Neuronal stem cell (in vitro differentiated cells): ENCODE results near the gene FUT7.

Experiments
- DNase-seq: peaks from one replicate; pipeline ENCODE4 v3.0.0-alpha.2; 2013; ENCODE audit warnings: low spot score
- H2AFZ ChIP-seq: one replicate; pipeline ENCODE4 v1.6.1; 2013; ENCODE audit warnings: mild to moderate bottlenecking, low read length, inconsistent platforms
- H2AK5ac ChIP-seq: 2 replicates; pipeline ENCODE4 v1.6.1; 2013; ENCODE audit warnings: low read depth, mild to moderate bottlenecking, inconsistent platforms, low read length, moderate library complexity, mixed read lengths
- H2BK120ac ChIP-seq: 2 replicates; pipeline ENCODE4 v1.6.1; 2013; ENCODE audit warnings: low read depth, mild to moderate bottlenecking, inconsistent platforms, low read length, moderate library complexity, mixed read lengths
- H2BK12ac ChIP-seq: one replicate; pipeline ENCODE4 v1.6.1; 2013; ENCODE audit warnings: low read length, inconsistent platforms
- H2BK15ac ChIP-seq: 2 replicates; pipeline ENCODE4 v1.6.1; 2013; ENCODE audit warnings: mild to moderate bottlenecking, low read length, inconsistent platforms, mixed read lengths
- H2BK5ac ChIP-seq: one replicate; pipeline ENCODE4 v1.6.1; 2013; ENCODE audit warnings: inconsistent platforms, mild to moderate bottlenecking, low read length, moderate library complexity
- H3K14ac ChIP-seq: one replicate; pipeline ENCODE4 v1.6.1; 2013; ENCODE audit warnings: low read length, inconsistent platforms
- H3K18ac ChIP-seq: 2 replicates; pipeline ENCODE4 v1.6.1; 2013; ENCODE audit warnings: low read length, inconsistent platforms
- H3K23ac ChIP-seq: 2 replicates; pipeline ENCODE4 v1.6.1; 2013; ENCODE audit warnings: low read depth, mild to moderate bottlenecking, mixed read lengths, low read length, inconsistent platforms; ENCODE audit not compliant: poor library complexity
- H3K27ac ChIP-seq: replicated peaks from 3 replicates; pipeline ENCODE4 v1.5.1; 2013; ENCODE audit warnings: low read length, inconsistent platforms
- H3K27me3 ChIP-seq, 3 experiments: 2 replicates each; pipeline ENCODE4 v1.6.1; 2013; ENCODE audit warnings: low read length in 3 of 3, mild to moderate bottlenecking in 2 of 3, inconsistent platforms in 1 of 3, low read depth in 1 of 3, mixed read lengths in 1 of 3, moderate library complexity in 1 of 3; ENCODE audit not compliant: control insufficient read depth in 3 of 3, insufficient read depth in 3 of 3
- H3K36me3 ChIP-seq, 2 donors: replicated peaks in 1 of 2; 2 replicates each; pipeline ENCODE4 v1.6.1; 2013; ENCODE audit warnings: low read length in 2 of 2; ENCODE audit not compliant: control insufficient read depth in 2 of 2, insufficient read depth in 2 of 2
- H3K4ac ChIP-seq: 2 replicates; pipeline ENCODE4 v1.6.1; 2013; ENCODE audit warnings: inconsistent platforms, mild to moderate bottlenecking, low read length, moderate library complexity
- H3K4me1 ChIP-seq, 2 donors: 1 replicate in 1 of 2; 2 replicates in 1 of 2; pipeline ENCODE4 v1.6.1; 2013; ENCODE audit warnings: low read length in 2 of 2, low read depth in 1 of 2; ENCODE audit not compliant: control insufficient read depth in 2 of 2, insufficient read depth in 1 of 2
- H3K4me2 ChIP-seq: one replicate; pipeline ENCODE4 v1.6.1; 2013; ENCODE audit warnings: mild to moderate bottlenecking, low read length, inconsistent platforms; ENCODE audit not compliant: insufficient read depth, poor library complexity, severe bottlenecking
- H3K4me3 ChIP-seq, 2 donors: 2 replicates each; pipeline ENCODE4 v1.5.1; 2013; ENCODE audit warnings: low read length in 2 of 2, mild to moderate bottlenecking in 2 of 2, inconsistent platforms in 1 of 2, moderate library complexity in 1 of 2
- H3K79me1 ChIP-seq: one replicate; pipeline ENCODE4 v1.6.1; 2013; ENCODE audit warnings: low read depth, mild to moderate bottlenecking, inconsistent platforms, low read length, moderate library complexity
- H3K9ac ChIP-seq: one replicate; pipeline ENCODE4 v1.6.1; 2013; ENCODE audit warnings: mild to moderate bottlenecking, low read depth, low read length, inconsistent platforms; ENCODE audit not compliant: poor library complexity
- H3K9me3 ChIP-seq, 2 donors: replicated peaks in 1 of 2; 2 replicates each; pipeline versions ENCODE3 to v1.6.1; 2013; ENCODE audit warnings: low read length in 2 of 2, mild to moderate bottlenecking in 2 of 2, inconsistent platforms in 1 of 2, low read depth in 1 of 2, mixed read lengths in 1 of 2, moderate library complexity in 1 of 2; ENCODE audit not compliant: control insufficient read depth in 2 of 2, insufficient read depth in 1 of 2
- H4K8ac ChIP-seq: one replicate; pipeline ENCODE4 v1.6.1; 2013; ENCODE audit warnings: low read depth, mild to moderate bottlenecking, inconsistent platforms, low read length, moderate library complexity
- H4K91ac ChIP-seq: one replicate; pipeline ENCODE4 v1.6.1; 2013; ENCODE audit warnings: low read length, low read depth, mild to moderate bottlenecking, inconsistent platforms; ENCODE audit not compliant: poor library complexity
- WGBS, 2 donors: extraction: QIAGEN DNeasy Blood & Tissue Kit; methylation state at CpG; one replicate each; pipeline ENCODE4 v1.1.7; 2013; ENCODE audit warnings: missing lambda C conversion rate in 2 of 2, mixed read lengths in 1 of 2; ENCODE audit not compliant: insufficient read length in 2 of 2, insufficient replicate concordance in 1 of 2; ENCODE audit errors: extremely low coverage in 2 of 2; 5-methylcytosine and 5-hydroxymethylcytosine counted together

FUT7 gene

DNA sequence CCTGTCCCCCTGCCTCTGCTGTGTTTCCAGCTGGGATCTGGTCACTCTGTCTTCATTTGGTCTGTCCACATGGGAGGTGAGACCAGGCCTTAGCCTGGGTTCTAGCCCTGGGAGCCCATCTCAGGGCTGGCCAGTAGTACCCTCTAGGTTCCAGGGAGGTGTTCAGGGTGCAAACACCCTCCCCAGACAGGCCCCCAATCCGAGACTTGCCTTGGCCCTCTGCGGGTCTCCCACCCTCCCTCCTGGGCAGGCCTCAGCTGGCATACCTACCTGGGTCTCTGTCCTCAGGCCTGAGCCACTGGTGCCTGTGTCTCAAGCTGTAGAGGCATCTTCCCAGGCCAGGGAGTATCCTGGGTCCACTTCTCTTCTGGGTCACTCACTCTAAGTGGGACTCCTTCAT lies 39.4 kb upstream of the FUT7 start:
- peak overlapping the region; percentile 88 for H2AK5ac ChIP-seq
- H3K9ac ChIP-seq: peak overlapping the region; percentile 32
- peak overlapping the region; percentile 94 for H2AFZ ChIP-seq
- peak overlapping the region; percentile 34 for H3K23ac ChIP-seq
- no peak for DNase-seq
- H3K36me3 ChIP-seq: peaks cover 0 to 4% of the 10 kb centered on the region in 2 donors
- H2BK5ac ChIP-seq: peak overlapping the region; percentile 90
- H3K27me3 ChIP-seq: peaks cover 3 to 24% (median 22%) of the 10 kb centered on the region in 3 experiments
- peak overlapping the region; percentile 95 for H3K18ac ChIP-seq
- H3K4me3 ChIP-seq: peak overlapping the region in 1 of 2 donors; percentile 75
- H4K91ac ChIP-seq: peak overlapping the region; percentile 11
- peak overlapping the region; percentile 1 for H3K14ac ChIP-seq
- WGBS, 2 donors: no CpG with 5 or more reads among the region's 2 CpGs
- peak overlapping the region; percentile 98 for H2BK15ac ChIP-seq
- no peak overlapping the region for H3K4ac ChIP-seq
- peak overlapping the region; percentile 76 for H4K8ac ChIP-seq
- H3K4me2 ChIP-seq: no peak overlapping the region
- peak overlapping the region; percentile 35 for H2BK120ac ChIP-seq
- H2BK12ac ChIP-seq: peak overlapping the region; percentile 82
- H3K4me1 ChIP-seq: peaks cover 15% of the 10 kb centered on the region in 2 donors
- H3K27ac ChIP-seq: peak overlapping the region; percentile 19
- peaks cover 9% of the 10 kb centered on the region for H3K79me1 ChIP-seq
- H3K9me3 ChIP-seq: peaks cover 0 to 2% of the 10 kb centered on the region in 2 donors

DNA sequence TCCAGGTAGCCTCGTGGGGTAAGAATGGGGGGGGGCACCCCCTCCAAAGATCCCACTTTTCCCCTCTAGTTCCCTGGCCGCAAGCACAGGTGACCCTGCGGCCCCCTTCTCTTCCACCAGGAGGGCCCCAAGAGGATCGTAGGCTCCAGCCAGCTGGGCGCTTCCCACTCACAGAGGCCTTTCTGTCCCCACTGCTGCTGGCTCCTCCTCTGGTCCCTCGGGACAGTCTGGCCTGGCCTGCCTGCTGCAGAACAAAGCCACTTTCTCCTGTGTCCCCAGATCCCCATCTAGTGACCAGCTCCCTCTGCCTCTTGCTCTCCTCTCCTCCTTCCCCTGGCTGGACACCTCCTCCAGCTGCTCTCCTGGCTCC lies 39.0 kb upstream of the FUT7 start:
- Histone ChIP-seq H2AFZ (peak overlapping the region; percentile 94), H3K4me2 (peak overlapping the region; percentile 91), H3K36me3 (peaks cover 0 to 8% of the 10 kb centered on the region in 2 donors), H2BK12ac (peak overlapping the region; percentile 82), H3K27ac (peak overlapping the region; percentile 19), H3K4me3 (peak overlapping the region; percentile 67 to 75), H3K23ac (peak overlapping the region; percentile 85), H2BK120ac (peak overlapping the region; percentile 35), H4K91ac (peak overlapping the region; percentile 11), H2BK5ac (peak overlapping the region; percentile 90), H4K8ac (peak overlapping the region; percentile 76), H2AK5ac (peak overlapping the region; percentile 88), H2BK15ac (peak overlapping the region; percentile 98), H3K18ac (peak overlapping the region; percentile 95), H3K4ac (no peak overlapping the region), H3K9me3 (peaks cover 0 to 2% of the 10 kb centered on the region in 2 donors), H3K27me3 (peaks cover 3 to 20% (median 20%) of the 10 kb centered on the region in 3 experiments), H3K9ac (peak overlapping the region; percentile 70), H3K4me1 (peaks cover 15% of the 10 kb centered on the region in 2 donors), H3K14ac (peak overlapping the region; percentile 1), H3K79me1 (peaks cover 9% of the 10 kb centered on the region)
- DNase-seq: no peak
- WGBS, 2 donors: no CpG with 5 or more reads among the region's 6 CpGs

GRCh38 chr9:137070201-137070905 lies 38.5 kb upstream of the FUT7 start, which contains the start of gene SAPCD2:
TSS of gene SAPCD2 (minus strand) at chr9:137070557. CDS start at chr9:137070460, 97 bp downstream.
- Histone ChIP-seq H3K79me1 (peaks cover 9% of the 10 kb centered on the region), H3K27ac (peak within 1 kb of the TSS; percentile 19), H2BK5ac (peak within 1 kb of the TSS; percentile 90), H4K8ac (peak within 1 kb of the TSS; percentile 76), H4K91ac (peak within 1 kb of the TSS; percentile 72), H3K18ac (peak within 1 kb of the TSS; percentile 95), H3K9ac (peak within 1 kb of the TSS; percentile 91), H3K14ac (peak within 1 kb of the TSS; percentile 38), H3K27me3 (peaks cover 3 to 18% (median 18%) of the 10 kb centered on the region in 3 experiments), H2BK12ac (peak within 1 kb of the TSS; percentile 82), H3K36me3 (peaks cover 0 to 13% of the 10 kb centered on the region in 2 donors), H2BK120ac (peak within 1 kb of the TSS; percentile 87), H2AK5ac (peak within 1 kb of the TSS; percentile 90), H3K23ac (peak within 1 kb of the TSS; percentile 85), H3K9me3 (peaks cover 0 to 2% of the 10 kb centered on the region in 2 donors), H3K4ac (no peak within 1 kb of the TSS), H3K4me1 (peaks cover 15% of the 10 kb centered on the region in 2 donors), H2BK15ac (peak within 1 kb of the TSS; percentile 98), H3K4me2 (peak within 1 kb of the TSS; percentile 93), H3K4me3 (peak within 1 kb of the TSS; percentile 75 to 87), H2AFZ (peak within 1 kb of the TSS; percentile 94)
- no CpG with 5 or more reads among the region's 74 CpGs for WGBS, 2 donors
- DNase-seq: peak; percentile 86

DNA sequence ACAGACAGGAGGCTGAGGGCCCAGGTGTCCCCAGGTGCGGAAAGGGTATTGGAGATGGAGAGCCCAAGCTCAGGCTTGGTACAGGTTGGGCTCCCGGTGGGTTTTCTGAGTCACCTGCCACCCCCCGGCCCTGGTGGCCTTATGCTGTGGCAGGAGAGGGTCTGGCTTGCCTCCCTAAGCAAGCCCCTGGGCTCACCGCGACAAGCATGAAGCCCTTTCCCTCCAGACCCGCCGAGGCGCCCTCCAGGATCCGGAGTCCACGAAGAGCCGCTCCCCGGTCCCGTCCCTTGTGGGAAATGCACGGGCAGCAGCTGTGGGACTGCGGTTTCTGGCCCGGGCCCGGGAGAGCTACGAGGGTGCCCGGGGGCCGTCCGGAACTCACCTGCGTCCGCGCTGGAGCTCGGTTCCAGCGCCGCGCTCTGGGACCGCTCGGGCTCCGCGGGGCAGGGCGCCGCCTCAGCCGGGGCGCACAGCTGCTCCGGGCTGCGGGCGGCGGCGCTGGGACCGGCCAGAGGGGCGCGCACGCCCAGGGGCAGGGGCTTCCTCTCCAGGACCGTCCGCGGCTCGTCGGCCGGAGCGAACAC lies 37.7 kb upstream of the FUT7 start:
- Histone ChIP-seq H3K4me3 (peak overlapping the region; percentile 75 to 87), H3K14ac (peak overlapping the region; percentile 38), H2AK5ac (peak overlapping the region; percentile 90), H3K9me3 (peaks cover 0 to 2% of the 10 kb centered on the region in 2 donors), H3K4ac (no peak overlapping the region), H2BK15ac (peak overlapping the region; percentile 49), H3K4me1 (peaks cover 15% of the 10 kb centered on the region in 2 donors), H3K23ac (peak overlapping the region; percentile 65), H3K9ac (peak overlapping the region; percentile 91), H2BK120ac (peak overlapping the region; percentile 87), H4K8ac (peak overlapping the region; percentile 65), H2BK5ac (no peak overlapping the region), H3K4me2 (peak overlapping the region; percentile 93), H2AFZ (peak overlapping the region; percentile 94), H3K36me3 (peaks cover 3 to 21% of the 10 kb centered on the region in 2 donors), H3K18ac (peak overlapping the region; percentile 95), H4K91ac (no peak overlapping the region), H2BK12ac (no peak overlapping the region), H3K27ac (no peak overlapping the region), H3K27me3 (peaks cover 3 to 11% (median 10%) of the 10 kb centered on the region in 3 experiments), H3K79me1 (peaks cover 9% of the 10 kb centered on the region)
- WGBS, 2 donors: no CpG with 5 or more reads among the region's 52 CpGs
- DNase-seq: no peak
